Sigmoid colon (tissue), 7 donors: ENCODE results near the gene SENP3. TPM values are rescaled to one million over a fixed set of nuclear protein-coding genes. Genes with fewer than 3 reads are reported as not detected.

ENCODE experiments used
- DNase-seq: peaks from one replicate; pipeline ENCODE4 v3.0.0-alpha.2; 2019
- H3K27ac ChIP-seq, 4 donors: fragments of 200-600 bp; sonication (generic); one replicate each; pipeline ENCODE4 v1.5.1; 2016 to 2019; ENCODE audit warnings: mild to moderate bottlenecking in 1 of 4
- H3K27me3 ChIP-seq, 3 donors: fragments of 200-600 bp; sonication (generic); one replicate each; pipeline ENCODE4 v1.5.1; 2019; ENCODE audit warnings: mild to moderate bottlenecking in 1 of 3
- H3K36me3 ChIP-seq, 4 donors: fragments of 200-600 bp; sonication (generic); one replicate each; pipeline ENCODE4 v1.5.1; 2016 to 2019
- H3K4me1 ChIP-seq, 4 donors: fragments of 200-600 bp; sonication (generic); one replicate each; pipeline ENCODE4 v1.5.1; 2017 to 2019
- H3K4me3 ChIP-seq, 4 donors: fragments of 200-600 bp; sonication (generic); one replicate each; pipeline ENCODE4 v1.5.1; 2017 to 2019; ENCODE audit warnings: mild to moderate bottlenecking in 2 of 4, moderate library complexity in 1 of 4
- H3K9me3 ChIP-seq, 4 donors: fragments of 200-600 bp in 3 of 4; sonication (generic) in 3 of 4; one replicate each; pipeline versions ENCODE4 v1.5.1 to v1.6.1; 2013 to 2019
- EP300 ChIP-seq, 4 donors: sonication (generic); formaldehyde crosslinking; IDR thresholded peaks; one replicate each; pipeline ENCODE4 v1.6.1; 2017; ENCODE audit warnings: antibody characterized with exemption in 4 of 4
- POLR2A ChIP-seq, 2 donors: fragments of 450-650 bp; IDR thresholded peaks; one replicate each; pipeline ENCODE4 v1.6.1; 2016; ENCODE audit warnings: antibody characterized with exemption in 2 of 2, mild to moderate bottlenecking in 2 of 2, moderate library complexity in 2 of 2
- POLR2AphosphoS5 ChIP-seq, 4 donors: sonication (generic); formaldehyde crosslinking; IDR thresholded peaks; one replicate each; pipeline ENCODE4 v1.6.1; 2017; ENCODE audit warnings: antibody characterized with exemption in 4 of 4
- WGBS, 2 donors: extraction: QIAGEN DNeasy Blood & Tissue Kit; methylation state at CpG; one replicate each; pipeline ENCODE4 v1.1.7; 2013; 5-methylcytosine and 5-hydroxymethylcytosine counted together
- intact Hi-C: fragments of 100-400 bp; cut with DNase I; formaldehyde crosslinking; loops from one replicate; pipeline ENCODE4 v1.15.1; 2023
- polyA plus RNA-seq, 3 donors: library from polyadenylated mRNA; stranded (reverse); fragments of 200-250 nt; gene quantifications; one replicate each; pipeline ENCODE4 v1.2.3, GENCODE V29; 2013
- total RNA-seq, 4 donors: library from RNA; depleted of rRNA; stranded (reverse); fragments of >200 nt; gene quantifications; one replicate each; pipeline ENCODE4 v1.1.0, GENCODE V29; 2016
- TF ChIP-seq, protein P1 (sequence below), 4 experiments: fragments of 450-650 bp in 3 of 4; fragments of 200-600 bp in 1 of 4; IDR thresholded peaks; one replicate each; pipeline ENCODE4 v1.5.1; 2016 to 2019; ENCODE audit warnings: antibody characterized with exemption in 4 of 4, mild to moderate bottlenecking in 3 of 4, moderate library complexity in 2 of 4
- donor health status: healthy with polysubstance abuse.
- donor health status: Bipolar disorder and iron deficiency.
- donor health status: healthy.

SENP3 gene
- total RNA-seq, result 10 to 100 TPM; 73.5 to 91.1 (median 81.1) TPM
- polyA plus RNA-seq, result 10 to 100 TPM; 28.2 to 55.4 (median 35.6) TPM

DNA sequence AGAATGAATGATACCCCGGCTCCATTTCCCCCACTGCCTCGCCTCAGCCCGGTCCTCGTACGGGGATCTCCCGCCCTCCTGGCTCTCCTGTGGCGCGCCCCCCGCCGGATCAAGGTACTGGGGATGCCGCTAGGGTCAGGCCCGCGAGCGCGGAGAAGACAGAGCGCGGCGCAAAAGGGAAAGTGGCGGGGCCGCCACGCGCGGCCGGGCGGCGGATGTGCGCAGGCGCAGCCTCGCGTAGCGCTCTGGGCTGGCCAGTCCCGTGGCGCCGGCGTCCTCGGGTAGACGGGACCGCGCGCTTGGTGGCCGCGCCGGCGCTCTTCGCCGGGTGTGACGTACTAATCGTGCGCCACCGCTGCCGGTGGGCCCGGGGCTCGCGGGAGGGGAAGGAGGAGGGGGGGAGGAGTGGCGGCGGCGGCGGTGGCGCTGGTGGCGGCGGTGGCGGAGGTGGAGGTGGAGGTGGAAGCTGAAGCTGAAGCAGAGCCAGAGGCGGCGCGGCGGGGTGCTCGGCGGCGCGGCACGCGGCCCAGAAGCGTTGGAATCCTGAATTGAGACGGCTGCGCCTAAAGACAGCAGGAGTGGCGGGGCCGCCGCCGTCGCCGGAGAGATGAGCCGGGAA is at the start of gene SENP3:
Gene SENP3, plus strand, starts transcription at position 331 of the 619 bp plus-strand sequence. CDS start 1,158 bp downstream, outside the sequence.
- H3K4me1 ChIP-seq, result peaks cover 0 to 70% (median 64%) of the 10 kb centered on the region in 4 donors
- TF ChIP-seq, protein P1, sequence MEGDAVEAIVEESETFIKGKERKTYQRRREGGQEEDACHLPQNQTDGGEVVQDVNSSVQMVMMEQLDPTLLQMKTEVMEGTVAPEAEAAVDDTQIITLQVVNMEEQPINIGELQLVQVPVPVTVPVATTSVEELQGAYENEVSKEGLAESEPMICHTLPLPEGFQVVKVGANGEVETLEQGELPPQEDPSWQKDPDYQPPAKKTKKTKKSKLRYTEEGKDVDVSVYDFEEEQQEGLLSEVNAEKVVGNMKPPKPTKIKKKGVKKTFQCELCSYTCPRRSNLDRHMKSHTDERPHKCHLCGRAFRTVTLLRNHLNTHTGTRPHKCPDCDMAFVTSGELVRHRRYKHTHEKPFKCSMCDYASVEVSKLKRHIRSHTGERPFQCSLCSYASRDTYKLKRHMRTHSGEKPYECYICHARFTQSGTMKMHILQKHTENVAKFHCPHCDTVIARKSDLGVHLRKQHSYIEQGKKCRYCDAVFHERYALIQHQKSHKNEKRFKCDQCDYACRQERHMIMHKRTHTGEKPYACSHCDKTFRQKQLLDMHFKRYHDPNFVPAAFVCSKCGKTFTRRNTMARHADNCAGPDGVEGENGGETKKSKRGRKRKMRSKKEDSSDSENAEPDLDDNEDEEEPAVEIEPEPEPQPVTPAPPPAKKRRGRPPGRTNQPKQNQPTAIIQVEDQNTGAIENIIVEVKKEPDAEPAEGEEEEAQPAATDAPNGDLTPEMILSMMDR (IDR thresholded peaks at IDR 0.05), result no peak
- no peak for TF ChIP-seq EP300 (IDR thresholded peaks at IDR 0.05)
- peak; percentile 21 to 38 for TF ChIP-seq POLR2A (IDR thresholded peaks at IDR 0.05)
- TF ChIP-seq POLR2AphosphoS5 (IDR thresholded peaks at IDR 0.05), result peak; percentile 63 to 87 (median 82)
- DNase-seq, result peak; percentile 96
- intact Hi-C loops, result loop anchor here (1.0 to 10.0 kb wide), 8 partner anchors 47 to 307 kb away; partner anchors contain the start of genes CTDNEP1, ELP5, FXR2 and NEURL4
- H3K27ac ChIP-seq, result peak within 1 kb of the TSS; percentile 89 to 98 (median 97)
- no peaks in the 10 kb centered on the region for H3K9me3 ChIP-seq
- H3K4me3 ChIP-seq, result peak within 1 kb of the TSS; percentile 73 to 97 (median 86)
- H3K27me3 ChIP-seq, result no peaks in the 10 kb centered on the region
- peaks cover 13 to 35% (median 30%) of the 10 kb centered on the region in 4 donors for H3K36me3 ChIP-seq
- WGBS, 2 donors, result 1% methylated on average over 82 of the region's 82 CpGs

GRCh38 chr17:7512105-7512504 is 49.6 kb upstream of the SENP3 start:
- Histone ChIP-seq H3K36me3 (peaks cover 8 to 73% (median 52%) of the 10 kb centered on the region in 4 donors), H3K4me3 (no peak overlapping the region), H3K27ac (no peak overlapping the region), H3K4me1 (no peaks in the 10 kb centered on the region), H3K27me3 (no peaks in the 10 kb centered on the region), H3K9me3 (no peaks in the 10 kb centered on the region)
- intact Hi-C loops, result loop anchor here (10.0 kb wide), 1 partner anchor 173 kb away; the partner anchor contains the start of genes TP53 and WRAP53
- no peak for DNase-seq
- 94% methylated on average over 15 of the region's 15 CpGs for WGBS, 2 donors
- TF ChIP-seq EP300 (IDR thresholded peaks at IDR 0.05), result no peak
- TF ChIP-seq, protein P1 (IDR thresholded peaks at IDR 0.05), result no peak
- TF ChIP-seq POLR2A (IDR thresholded peaks at IDR 0.05), result no peak
- no peak for TF ChIP-seq POLR2AphosphoS5 (IDR thresholded peaks at IDR 0.05)

- 90 to 92% methylated on average over 20 of the region's 20 CpGs for WGBS, 2 donors
- no peak overlapping the region for H3K4me3 ChIP-seq
- H3K27ac ChIP-seq, result no peak overlapping the region
- DNase-seq, result no peak
- H3K9me3 ChIP-seq, result no peaks in the 10 kb centered on the region
- no peaks in the 10 kb centered on the region for H3K4me1 ChIP-seq
- TF ChIP-seq, protein P1 (IDR thresholded peaks at IDR 0.05), result no peak
- TF ChIP-seq POLR2AphosphoS5 (IDR thresholded peaks at IDR 0.05) (no peak), POLR2A (IDR thresholded peaks at IDR 0.05) (no peak), EP300 (IDR thresholded peaks at IDR 0.05) (no peak)
- intact Hi-C loops, result loop anchor here (10.0 kb wide), 1 partner anchor 172 kb away; the partner anchor contains the start of genes TP53 and WRAP53
- peaks cover 8 to 64% (median 48%) of the 10 kb centered on the region in 4 donors for H3K36me3 ChIP-seq
- no peaks in the 10 kb centered on the region for H3K27me3 ChIP-seq
Observed at GRCh38 chr17:7512824-7513540, 48.7 kb upstream of the SENP3 start.

GRCh38 chr17:7513850-7514419 is 47.8 kb upstream of the SENP3 start:
- TF ChIP-seq POLR2A (IDR thresholded peaks at IDR 0.05), result no peak
- no peak for TF ChIP-seq EP300 (IDR thresholded peaks at IDR 0.05)
- DNase-seq, result no peak
- 82% methylated on average over 17 of the region's 17 CpGs for WGBS, 2 donors
- Histone ChIP-seq H3K27ac (no peak overlapping the region), H3K36me3 (peaks cover 7 to 54% (median 39%) of the 10 kb centered on the region in 4 donors), H3K4me1 (no peaks in the 10 kb centered on the region), H3K4me3 (no peak overlapping the region), H3K27me3 (no peaks in the 10 kb centered on the region), H3K9me3 (no peaks in the 10 kb centered on the region)
- intact Hi-C loops, result loop anchor here (1.0 to 10.0 kb wide), 3 partner anchors 47 to 171 kb away; partner anchors contain the start of genes SENP3, TP53 and WRAP53
